Stimulated activated CD4-positive, alpha-beta T cell treated with anti-CD3 and anti-CD28 coated beads, Interleukin-4, amount 100 ng/mL, for 4 hours (primary cell): ENCODE measurements around the gene HSD17B2.

ENCODE experiments used
- DNase-seq, 2 experiments: peaks; one replicate each; pipeline ENCODE4 v3.0.0-alpha.2; 2020

The HSD17B2 gene

DNA sequence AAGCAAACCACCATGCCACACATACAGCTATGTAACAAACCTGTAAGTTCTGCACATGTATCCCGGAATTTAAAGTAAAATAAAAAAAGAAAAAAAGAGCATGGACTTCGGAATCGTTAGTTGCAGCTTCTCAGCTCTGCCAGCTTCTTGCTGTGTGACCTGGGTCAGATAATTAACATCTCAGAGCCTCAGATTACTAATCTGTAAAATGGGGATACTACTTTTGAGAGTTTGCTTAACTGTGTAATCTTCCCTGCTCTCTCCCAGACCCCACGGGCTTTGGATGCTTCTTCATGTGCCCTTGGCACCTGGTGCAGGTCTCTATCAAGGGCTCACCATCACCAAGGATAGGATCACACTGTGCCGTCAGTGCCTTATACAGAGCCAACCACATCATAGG is 16.6 kb downstream of the HSD17B2 start:
- DNase-seq, result no peak

DNA sequence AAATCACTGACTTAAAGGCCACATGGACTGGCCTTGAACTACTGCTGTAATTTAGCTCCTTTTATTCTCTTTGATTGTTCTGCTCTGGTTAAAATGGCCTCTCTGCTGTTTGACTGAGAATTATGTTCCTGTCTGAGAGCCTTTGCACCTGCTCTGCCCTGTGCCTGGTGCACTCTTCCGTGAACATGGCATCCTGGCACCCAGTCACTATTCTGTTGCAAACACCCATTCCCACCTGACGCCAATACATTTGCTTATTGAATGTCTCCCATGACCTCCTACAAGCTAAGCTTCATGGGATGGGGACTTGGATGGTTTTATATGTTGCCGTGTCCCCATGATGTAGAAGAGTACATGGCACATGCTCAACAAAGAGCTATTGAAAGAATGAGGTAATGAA is 20.1 kb downstream of the HSD17B2 start:
- no peak for DNase-seq

DNA sequence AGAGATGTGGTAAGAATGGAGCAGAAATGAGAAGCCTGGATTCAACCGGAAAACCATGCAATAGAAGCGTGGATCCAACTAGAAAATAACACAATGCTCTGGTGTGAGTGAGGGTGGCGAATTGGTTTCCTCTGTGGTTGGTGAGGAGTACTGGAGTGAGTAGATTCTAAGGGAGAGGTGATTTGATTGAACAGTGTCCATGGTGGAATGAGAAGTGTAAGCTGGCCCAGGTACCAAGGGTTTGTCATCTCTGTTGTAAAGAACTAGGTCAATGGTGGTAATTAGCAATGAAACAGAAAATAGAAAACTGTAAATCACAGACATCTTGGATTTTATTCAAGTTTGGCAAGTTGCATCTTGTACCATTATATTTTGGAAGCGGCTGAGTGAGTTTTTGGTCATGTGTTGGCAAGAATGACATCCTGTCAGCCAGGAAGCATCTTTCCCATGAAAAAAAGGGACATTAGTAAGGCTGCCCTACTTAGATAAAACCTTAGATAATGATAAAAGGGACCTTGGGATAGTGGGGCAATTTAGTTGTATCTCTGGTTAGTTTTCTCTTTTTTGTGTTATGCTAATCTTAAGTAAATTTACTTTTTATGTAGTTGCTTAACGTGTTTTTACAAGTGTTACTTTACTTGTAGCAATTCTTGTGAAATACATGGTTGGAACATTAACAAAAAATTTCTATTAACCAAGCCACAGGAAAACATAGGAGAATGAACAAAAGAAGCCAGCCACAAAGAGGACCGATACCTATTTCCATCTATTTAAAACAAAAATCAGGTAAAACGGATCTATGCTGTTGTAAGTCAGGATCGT is 20.9 kb downstream of the HSD17B2 start:
- DNase-seq, result no peak

DNA sequence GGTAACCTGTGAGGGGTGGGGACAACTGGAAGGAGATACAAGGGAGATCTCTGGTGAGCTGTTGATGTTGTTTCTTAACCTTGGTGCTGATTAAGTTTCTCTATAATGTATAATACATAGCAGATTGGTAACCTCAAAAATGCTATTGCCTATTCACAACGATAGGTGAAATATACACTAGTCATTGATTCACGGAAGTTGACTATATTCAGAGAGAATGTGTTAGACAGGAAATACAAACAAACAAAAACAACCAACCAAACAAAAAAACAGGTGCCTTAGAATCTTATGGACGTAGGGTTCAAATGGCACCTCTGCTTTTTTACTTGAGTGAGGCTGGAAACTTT is 21.5 kb downstream of the HSD17B2 start:
- no peak for DNase-seq

DNA sequence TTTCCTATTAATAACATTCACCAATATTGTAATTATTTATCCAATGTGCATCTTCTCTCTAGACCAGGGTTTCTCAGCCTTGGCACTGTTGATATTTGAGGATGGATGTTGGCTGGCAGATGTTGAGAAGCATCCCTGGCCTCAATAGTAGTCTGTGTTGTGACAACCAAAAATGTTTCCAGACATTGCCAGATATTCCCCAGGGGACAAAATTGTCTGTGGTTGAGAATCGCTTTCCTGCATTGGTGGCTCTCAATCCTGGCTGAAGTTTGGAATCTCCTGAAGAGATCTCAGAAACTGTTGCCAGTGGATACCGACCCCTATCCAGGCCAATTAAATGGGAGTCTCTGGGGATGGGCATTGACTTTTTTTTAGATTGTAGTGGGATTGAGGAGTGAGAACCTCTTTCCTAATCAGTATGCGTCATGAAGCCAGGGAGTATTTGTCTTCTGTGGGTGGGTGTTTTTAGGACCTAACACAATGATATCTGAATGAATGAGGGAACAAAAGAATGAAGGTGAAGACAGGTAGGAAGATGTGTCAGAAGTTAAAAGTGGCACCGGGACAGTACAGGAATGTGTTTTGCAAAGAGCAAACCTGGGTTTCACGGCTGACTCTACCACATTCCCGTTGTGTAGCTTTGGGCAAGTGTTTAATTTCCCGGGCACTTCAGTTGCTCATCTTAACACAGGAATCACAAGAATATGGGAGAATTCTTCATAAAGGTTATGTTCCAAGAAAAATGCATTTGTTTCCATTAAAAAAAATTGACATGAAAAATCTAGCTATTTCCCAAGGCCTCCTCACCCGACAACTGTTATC is 24.3 kb downstream of the HSD17B2 start:
- no peak for DNase-seq

DNA sequence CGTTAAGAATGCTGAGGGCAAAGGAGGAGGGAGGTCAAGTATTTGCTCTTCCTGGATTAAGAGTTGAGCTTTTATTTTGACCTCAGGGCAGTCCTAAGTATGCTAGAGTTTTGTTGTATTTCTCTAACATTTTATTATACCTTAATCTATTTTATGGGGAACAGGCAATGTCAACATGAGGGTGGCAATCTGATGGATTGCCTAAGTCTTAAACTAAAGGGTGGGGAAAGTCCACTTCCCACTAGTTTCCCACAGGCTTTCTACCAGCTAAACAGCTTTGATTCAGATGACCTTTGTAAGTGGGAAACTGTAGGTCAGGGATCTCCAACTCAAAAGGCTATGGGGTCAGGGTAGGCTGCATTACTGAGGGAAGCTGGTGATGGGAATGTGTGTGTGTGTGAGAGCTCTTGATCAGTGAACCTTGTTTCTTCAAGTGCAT is 24.9 kb downstream of the HSD17B2 start:
- no peak for DNase-seq

DNA sequence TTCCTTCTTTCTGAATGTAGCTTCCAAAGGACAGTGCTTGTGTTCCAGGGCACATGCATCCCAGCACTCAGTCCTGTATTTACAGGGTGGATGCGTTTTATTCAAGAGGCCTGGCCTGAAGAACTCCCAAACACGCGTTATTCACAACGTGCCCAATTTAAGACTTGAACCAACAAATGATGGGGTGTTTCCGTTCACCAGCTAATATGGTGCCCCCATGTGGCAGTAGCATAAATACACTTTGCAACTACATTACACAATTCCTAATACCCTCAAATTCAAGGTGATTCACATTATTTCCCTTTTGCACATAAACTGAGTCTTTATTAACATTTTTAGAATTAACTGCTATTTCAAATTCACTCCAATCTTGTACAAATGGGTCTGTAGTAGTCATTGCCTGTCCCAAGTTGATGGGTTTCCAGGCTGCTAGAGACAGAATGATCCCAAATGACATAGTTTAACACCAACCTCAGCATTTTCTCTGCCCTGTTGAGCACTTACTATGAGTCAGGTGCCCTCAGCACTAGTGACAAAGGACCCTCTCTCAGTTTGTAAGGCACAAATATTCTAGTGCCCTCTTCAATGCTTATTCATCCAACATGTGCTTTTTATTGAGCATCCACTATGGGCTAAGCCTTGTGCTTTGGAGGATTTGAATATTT is 26.9 kb downstream of the HSD17B2 start:
- DNase-seq, result no peak

DNA sequence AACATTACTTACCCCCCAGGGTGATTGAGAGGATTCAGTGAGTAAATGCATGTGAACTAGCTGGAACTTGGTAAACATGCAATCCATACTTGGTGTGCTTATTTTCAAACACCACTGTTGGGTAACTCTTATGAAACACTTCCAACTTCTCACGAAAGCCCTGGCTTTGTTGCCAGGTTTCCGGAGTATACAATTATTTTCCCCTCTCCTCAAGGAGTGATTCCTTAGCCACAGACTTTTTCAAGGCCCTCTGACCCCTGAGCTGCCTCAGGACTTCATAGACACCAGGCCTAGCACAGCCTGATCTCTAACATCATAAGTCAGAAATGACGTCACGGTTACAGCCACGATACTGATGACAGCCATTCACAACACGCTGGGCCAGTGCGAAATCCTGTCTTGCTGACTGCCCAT is 27.6 kb downstream of the HSD17B2 start:
- DNase-seq, result no peak

DNA sequence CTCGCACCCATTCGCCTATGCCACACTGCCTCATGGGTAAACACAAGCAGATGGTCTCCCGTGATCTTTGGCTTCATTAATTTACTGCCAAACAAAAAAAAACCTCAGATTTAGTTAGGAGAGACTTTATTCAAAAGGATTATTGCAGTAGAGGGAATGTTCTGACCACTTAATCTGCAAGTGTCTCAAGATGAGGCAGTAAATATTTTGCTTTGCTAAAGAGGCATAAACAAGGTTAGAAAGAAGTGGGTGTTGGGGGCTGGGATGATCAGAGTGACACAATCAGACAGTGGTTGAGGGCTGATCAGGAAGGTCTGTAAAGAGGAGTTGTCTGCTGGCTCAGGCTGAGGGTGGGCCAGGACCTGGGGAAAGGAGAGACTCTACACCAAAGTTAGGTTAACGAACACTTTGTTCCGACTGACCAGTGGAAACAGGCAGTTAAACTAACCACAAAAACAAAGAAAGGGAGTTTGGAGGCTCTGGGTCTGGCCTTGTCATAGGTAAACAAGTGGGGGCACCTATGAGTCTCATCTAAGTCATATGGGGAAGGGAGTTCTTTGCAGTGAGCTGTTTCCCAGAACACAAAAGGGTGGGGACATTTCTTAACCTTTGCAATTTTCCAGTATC is 28.5 kb downstream of the HSD17B2 start:
- no peak for DNase-seq

DNA sequence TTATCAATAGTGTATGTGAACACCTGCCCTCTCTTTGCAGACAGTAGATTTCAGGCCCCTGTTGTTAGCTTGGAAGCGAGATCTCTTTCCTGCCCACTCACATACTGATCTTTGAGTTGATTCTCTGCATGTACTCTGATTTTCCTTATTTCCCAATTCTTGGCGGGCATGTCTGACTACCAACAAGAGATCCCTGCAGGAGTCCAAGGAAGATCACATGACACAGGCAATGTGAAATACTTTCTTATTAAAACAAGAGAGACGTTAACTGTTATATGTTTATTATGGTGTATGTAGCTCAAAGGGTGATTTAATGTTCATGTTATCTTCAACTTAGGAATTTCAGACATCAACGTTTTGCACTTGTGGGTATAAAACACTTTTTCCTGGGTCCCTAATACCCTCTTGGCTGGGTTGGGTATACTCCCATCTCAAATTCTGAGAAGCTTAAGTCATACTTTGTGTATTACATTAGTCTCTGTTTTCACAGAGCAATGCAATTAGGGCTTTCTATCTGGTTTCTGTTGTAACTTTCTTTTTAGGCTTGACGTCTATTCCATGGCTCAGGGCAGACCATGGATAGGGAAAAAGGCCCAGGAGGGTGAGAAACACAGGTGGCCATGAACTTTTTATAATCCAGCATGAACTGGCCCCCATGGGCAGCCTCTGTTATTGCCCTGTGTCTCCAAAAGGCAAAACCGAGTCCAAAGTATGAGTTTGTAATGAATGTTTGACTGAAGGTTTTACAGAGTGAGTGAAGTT is 32.2 kb downstream of the HSD17B2 start:
- no peak for DNase-seq

- no peak for DNase-seq
Measured at GRCh38 chr16:82067804-82068325, 32.8 kb downstream of the HSD17B2 start.

- no peak for DNase-seq
Measured at GRCh38 chr16:82070656-82071369, 35.8 kb downstream of the HSD17B2 start.

DNA sequence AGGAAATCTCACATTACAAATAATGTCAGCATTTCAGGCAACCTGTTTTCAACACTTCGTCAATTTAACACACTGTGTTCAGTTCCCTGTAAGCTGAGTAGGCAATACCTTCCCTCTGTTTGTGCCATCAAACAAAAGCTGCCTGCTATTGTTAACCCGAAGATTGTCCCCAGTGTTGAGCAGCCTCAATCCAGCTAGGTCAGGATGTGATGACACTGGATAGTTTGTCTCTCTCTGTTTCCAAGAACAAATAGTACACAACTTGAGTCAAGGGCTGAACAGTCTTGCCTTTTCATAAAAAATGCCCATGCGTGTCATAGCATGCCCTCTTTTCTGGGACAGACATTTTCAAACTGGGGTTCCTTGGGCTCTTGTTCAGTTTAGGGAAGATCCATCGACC is 36.4 kb downstream of the HSD17B2 start:
- no peak for DNase-seq

- no peak for DNase-seq
Measured at GRCh38 chr16:82072313-82072712, 37.3 kb downstream of the HSD17B2 start.

- no peak for DNase-seq
Measured at GRCh38 chr16:82074019-82074558, 39.0 kb downstream of the HSD17B2 start.

- DNase-seq, result no peak
Measured at GRCh38 chr16:82078125-82078524, 43.1 kb downstream of the HSD17B2 start.

GRCh38 chr16:82079892-82080291 is 44.8 kb downstream of the HSD17B2 start:
- no peak for DNase-seq

DNA sequence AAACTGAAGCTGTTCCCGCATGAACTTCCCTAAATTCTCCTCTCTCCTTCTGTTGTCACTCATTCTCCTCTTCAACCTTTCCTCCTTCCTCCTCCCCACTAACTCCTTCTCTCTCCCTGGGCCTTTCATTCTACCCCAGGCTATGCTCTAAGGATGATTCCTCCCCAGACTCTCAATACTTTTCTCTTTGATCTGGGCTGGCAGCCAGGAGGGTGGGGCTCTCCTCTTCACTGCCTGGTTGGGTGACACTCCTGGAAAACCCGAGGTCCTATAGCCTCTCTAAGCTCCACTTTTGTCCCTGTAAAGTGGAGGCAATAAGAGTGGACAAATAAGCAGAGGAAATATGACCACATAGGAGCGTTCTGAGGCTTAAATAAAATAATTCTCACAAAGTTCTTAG is 46.2 kb downstream of the HSD17B2 start:
- no peak for DNase-seq

DNA sequence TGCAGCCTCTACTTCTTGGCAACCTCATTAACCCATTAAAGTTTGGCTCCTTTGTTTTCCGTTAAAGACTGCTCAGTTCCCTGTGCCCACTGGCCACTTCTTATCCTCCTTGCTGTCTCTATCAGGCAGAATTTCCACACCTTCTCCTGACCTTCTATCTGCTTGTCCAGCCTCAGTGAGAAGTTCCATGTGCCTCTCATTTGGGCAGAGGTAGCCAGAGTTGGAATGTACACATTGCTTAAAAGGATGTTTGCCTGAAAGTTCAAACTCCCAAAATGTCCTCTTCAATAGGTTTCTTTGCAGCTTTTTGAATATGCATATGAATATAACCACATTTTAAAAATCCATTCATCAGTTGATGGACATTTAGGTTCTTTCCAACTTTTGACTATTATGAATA is 47.0 kb downstream of the HSD17B2 start:
- DNase-seq, result no peak

DNA sequence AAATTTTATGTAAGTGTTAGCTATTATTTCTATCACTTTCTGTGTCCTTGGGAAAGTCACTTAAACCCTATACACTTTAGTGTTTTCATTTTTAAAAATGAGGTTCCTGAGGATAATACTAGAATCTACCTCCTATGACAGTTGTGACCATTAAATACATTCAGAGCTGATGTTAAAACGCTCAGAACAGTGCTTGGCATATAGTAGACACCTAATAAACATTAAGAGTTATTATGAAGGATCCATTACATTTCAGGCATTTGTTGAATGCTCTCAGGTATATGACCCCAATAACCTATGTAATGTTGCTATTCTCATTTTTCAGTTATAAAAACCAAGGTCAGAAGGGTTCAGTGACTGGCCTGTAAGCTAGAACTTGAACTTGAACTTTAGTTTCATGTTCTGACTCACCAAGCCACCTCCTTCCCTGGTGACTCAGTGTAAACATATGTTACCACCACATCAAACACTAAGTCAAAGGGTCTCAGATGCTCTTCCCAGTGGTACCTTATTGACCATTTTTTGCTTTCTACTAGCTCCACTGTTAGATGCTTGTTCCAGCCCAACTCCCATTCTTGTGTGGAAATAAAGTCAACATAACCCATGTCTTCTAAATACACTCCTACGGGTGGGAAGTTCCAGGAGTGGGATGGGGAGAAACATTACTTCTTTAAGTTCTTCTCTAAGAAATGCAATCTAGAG is 47.6 kb downstream of the HSD17B2 start:
- DNase-seq, result no peak
